Hypothalamus (tissue), 51 donors: ENCODE results near the gene PCSK5.

ENCODE experiments used
- DNase-seq, 51 donors: peaks; one replicate each; lab custom pipeline; 2025; lab: John Stamatoyannopoulos, UW

Gene PCSK5

DNA sequence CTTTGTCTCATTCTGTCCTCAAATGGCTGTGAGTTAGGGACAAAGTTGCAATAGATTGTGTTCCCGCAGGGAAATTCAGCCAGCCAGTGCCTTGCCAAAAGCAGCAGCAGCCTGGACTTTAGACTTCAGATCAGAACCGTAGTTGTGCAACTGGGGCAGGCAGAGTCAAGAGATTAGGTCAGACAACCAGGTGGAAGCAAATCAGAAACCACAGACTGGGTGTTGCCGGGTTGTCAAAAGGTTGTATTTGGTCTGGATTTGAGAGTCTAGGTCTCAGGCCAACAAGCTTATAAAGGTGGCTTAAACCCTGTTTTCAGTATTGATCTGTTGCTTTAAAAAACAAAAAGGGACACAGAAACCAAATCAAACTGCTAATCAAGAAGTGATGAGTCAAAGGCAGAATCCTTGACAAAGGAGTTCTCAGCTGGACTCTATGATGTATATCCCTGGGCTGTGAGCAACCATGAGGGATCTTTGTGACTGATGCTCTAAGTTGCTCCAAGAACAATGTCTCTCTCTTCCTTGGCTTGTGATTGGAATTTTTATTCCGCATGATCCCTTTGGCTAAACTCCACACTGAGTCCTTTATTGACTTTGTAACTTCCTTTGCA, 482.8 kb downstream of the PCSK5 start:
- DNase-seq, result peak in 1 of 51 donors; percentile 3

GRCh38 chr9:76373784-76374474, 483.5 kb downstream of the PCSK5 start:
- no peak for DNase-seq

- peak in 2 of 51 donors; percentile 2 to 3 for DNase-seq
These were observed 484.5 kb downstream of the PCSK5 start for GRCh38 chr9:76374783-76375559.

GRCh38 chr9:76377791-76378190, 487.3 kb downstream of the PCSK5 start:
- DNase-seq, result no peak

DNA sequence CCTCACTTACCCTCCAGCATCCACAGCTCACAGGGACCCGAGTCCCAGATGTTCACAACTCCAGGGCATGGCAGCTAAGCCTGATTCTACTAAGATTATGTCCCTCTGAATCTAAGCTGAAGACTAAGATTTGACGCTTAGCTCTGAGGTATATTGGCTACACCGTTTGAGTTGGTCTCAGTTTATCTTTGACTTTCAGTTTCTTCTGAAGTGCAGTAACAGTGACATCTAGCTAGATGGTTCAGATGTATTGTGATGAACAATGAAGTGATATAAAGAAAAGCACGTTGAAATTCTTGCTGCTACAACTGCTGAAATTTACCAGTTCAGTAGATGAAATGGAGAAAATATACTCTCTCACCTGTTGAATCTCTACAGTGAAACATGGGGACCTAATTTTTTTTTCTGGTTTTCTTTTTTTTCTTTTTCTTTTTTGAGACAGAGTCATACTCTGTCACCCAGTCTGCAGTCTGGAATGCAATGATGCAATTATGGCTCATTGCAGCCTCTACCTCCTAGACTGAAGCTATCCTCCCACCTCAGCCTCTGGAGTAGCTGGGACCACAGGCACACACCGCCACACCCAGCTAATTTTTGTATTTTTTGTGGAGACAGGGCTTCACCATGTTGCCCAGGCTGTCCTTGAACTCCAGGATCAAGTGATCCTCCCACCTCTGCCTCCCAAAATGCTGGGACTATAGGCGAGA, 488.0 kb downstream of the PCSK5 start:
- DNase-seq, result no peak

DNA sequence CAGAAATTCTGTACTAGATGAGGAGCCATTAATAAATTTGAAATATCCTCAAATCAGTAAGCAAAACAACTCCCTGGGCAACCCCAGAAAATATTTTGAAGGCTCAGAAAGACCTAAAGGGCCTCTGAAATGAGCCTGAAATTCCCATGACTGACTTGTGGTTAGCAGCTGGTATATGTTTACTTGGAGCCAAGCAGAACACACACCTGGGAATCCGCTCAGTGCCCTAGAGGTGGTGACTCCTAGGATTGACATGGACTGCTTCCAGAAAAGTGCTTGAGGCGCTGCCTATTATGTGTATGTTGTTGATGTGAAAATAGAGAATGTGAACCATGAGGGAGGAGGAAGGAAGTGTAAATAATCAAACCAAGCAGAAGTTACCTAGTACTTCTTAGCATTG, 489.0 kb downstream of the PCSK5 start:
- no peak for DNase-seq

GRCh38 chr9:76390656-76391055, 500.2 kb downstream of the PCSK5 start:
- no peak for DNase-seq

DNA sequence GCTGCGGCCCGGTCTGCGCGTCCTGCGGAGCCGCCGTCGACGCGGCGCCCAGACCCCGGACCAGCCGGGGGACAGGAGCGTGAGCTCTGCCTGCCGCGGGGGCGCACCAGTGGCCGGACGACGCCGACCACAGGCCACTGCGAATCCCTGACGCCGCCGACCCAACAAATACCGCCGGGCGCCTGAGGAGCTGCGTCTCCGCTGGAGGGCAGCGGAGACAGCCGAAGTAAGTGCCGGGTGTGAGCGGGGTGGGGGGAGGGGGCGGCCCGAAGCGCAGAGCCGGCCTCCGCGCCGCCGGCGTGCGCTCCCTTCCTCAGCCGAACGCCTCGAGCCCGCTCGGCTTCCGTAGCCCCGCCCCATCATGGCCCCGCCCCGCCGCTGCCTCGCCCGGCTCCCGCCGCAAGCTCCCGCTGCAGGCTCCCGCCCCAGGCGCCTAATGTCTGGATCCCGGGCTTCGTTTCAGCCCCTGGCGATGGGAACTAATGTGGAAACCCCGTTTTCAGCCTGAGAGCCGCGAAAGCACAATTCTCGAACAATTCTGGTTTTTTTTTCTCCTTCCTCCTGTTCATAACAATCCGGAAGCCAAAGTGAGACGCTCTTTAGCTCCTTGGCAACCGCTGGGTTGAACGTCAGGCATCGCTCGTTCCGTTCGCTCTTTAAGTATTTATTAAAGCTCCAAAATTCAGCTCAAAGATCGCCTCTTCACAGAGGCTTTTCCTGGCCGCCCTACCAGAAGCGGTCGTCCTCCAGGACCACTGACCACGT, 503.9 kb downstream of the PCSK5 start, which contains the start of gene RFK:
Gene RFK (minus strand): TSS at position 232 of the 765 bp plus-strand sequence. CDS start 255 bp downstream, outside the sequence.
- peak; percentile 40 to 95 (median 88) for DNase-seq

DNA sequence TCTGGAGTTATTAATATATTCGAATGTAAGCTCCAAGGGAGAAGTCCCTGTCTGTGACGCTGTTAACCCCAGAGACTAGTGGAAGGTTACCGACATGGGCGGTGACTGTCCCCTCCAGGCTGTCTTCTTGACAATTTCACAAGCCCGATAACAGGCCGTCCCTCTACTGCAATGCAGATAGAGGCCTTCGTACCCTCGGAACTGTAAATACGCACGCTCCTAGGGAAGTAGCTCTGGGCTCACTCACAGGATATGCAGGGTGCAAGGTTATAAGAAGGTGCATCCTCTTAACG, 504.4 kb downstream of the PCSK5 start:
- peak in 29 of 51 donors; percentile 22 to 80 (median 52) for DNase-seq

- no peak for DNase-seq
These were observed 504.9 kb downstream of the PCSK5 start for GRCh38 chr9:76395381-76395780.

DNA sequence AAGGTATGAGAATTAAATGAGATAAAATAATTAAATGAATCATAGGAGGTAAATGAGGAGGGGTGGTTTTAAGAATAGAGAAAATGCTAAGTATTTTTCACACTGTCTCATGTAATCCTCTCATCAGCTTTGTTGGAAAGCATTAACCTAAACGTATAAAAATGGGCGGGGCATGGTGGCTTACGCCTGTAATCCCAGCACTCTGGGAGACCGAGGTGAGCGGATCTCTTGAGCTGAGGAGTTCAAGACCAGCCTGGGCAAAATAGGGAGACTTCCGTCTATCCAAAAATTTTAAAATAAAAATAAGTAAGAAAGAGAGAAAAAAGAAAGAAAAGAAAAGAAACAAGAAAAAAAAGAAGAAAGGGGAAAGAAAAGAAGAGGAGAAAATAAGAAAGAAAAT, 505.7 kb downstream of the PCSK5 start:
- DNase-seq, result no peak

GRCh38 chr9:76396597-76396996, 506.1 kb downstream of the PCSK5 start:
- DNase-seq, result no peak

- no peak for DNase-seq
These were observed 509.4 kb downstream of the PCSK5 start for GRCh38 chr9:76399856-76400255.

DNA sequence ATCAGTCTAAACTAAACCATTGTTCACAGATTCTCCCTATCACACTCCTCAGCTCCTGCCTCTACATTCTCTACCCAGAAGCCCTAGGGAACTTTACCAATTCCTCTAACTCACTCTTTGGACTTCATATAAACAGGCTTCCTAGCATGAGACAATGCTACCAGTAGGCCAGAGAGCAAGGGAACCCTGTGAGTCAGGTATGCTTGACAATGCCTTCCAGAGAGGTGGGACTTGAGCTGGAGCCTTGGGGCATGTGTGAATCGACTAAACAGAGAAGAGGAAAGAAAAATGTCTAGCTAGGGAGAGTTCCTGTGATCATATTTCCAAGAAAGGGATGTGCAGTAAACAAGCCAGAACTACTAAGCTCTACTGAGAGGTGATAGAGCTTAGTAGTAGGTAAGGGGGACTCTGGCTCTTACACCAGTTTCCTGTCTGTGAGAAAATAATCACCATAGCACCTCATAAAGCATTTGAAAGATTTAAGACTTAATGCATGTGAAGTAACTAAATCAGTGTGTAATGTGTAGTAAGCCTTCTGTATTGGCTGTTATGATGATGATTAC, 510.1 kb downstream of the PCSK5 start:
- no peak for DNase-seq

- no peak for DNase-seq
These were observed 510.7 kb downstream of the PCSK5 start for GRCh38 chr9:76401176-76401575.

- no peak for DNase-seq
These were observed 511.3 kb downstream of the PCSK5 start for GRCh38 chr9:76401580-76402354.

DNA sequence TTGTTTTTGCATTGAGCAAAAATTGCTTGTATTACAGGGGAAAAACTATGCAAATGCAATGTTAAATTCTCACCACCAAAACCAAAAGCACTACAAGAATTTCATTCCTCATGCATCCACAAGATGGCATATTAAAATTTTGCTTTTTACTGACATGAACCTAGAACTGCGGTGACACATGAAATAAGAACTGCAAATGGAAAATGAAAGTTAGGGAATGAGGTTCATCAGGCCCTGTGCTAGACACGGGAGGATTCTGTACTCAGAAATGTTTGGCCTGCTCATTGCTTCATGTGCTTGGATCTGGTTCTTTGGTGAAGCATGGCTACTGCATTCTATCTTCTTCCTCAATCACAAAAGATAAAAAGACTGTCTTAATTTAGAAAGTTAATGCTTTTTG, 512.9 kb downstream of the PCSK5 start:
- DNase-seq, result peak in 1 of 51 donors; percentile 15

- DNase-seq, result no peak
These were observed 513.9 kb downstream of the PCSK5 start for GRCh38 chr9:76404401-76404800.

DNA sequence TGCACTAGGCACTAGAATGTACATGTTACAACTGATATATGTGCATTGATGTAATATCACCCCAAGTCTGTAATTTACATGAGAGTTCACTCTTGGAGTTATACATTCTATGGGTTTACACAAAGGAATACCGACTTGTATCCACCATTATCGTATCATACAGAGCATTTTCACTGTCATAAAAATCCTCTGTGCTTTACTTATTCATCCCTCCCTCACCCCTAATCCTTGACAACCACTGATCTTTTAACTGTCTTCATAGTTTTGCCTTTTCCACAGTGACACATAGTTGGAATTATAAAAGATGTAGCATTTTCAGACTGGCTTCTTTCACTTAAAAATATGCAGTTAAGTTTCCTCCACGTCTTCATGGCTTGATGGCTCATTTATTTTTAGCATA, 514.9 kb downstream of the PCSK5 start:
- DNase-seq, result no peak
